Endothelial cell (in vitro differentiated cells): ENCODE results near the gene ZFP36. TPM values are rescaled to one million over a fixed set of nuclear protein-coding genes. Genes with fewer than 3 reads are reported as not detected.

Experiments
- DNase-seq: peaks from one replicate; pipeline ENCODE4 v3.0.0; 2021; ENCODE audit warnings: low spot score
- H3K27ac Mint-ChIP-seq: one replicate; pipeline ENCODE4 v1.8.0; 2021; ENCODE audit warnings: mixed read lengths, inconsistent platforms; ENCODE audit not compliant: unreplicated experiment
- H3K27me3 Mint-ChIP-seq: one replicate; pipeline ENCODE4 v1.8.0; 2021; ENCODE audit warnings: mild to moderate bottlenecking, moderate library complexity, mixed read lengths, inconsistent platforms; ENCODE audit not compliant: unreplicated experiment
- H3K36me3 Mint-ChIP-seq: one replicate; pipeline ENCODE4 v1.8.0; 2021; ENCODE audit warnings: mild to moderate bottlenecking, low read depth, mixed read lengths, inconsistent platforms; ENCODE audit not compliant: unreplicated experiment
- H3K4me1 Mint-ChIP-seq: one replicate; pipeline ENCODE4 v1.8.0; 2021; ENCODE audit warnings: mild to moderate bottlenecking, mixed read lengths, inconsistent platforms; ENCODE audit not compliant: unreplicated experiment
- H3K4me3 Mint-ChIP-seq: one replicate; pipeline ENCODE4 v1.8.0; 2021; ENCODE audit warnings: mild to moderate bottlenecking, mixed read lengths, inconsistent platforms; ENCODE audit not compliant: unreplicated experiment
- H3K9me3 Mint-ChIP-seq: one replicate; pipeline ENCODE4 v1.8.0; 2021; ENCODE audit warnings: mixed read lengths, inconsistent platforms; ENCODE audit not compliant: unreplicated experiment
- CTCF ChIP-seq: fragments of 200-600 bp; sonication (generic); IDR thresholded peaks from one replicate; pipeline ENCODE4 v1.5.0; 2021; ENCODE audit warnings: antibody characterized with exemption; ENCODE audit not compliant: unreplicated experiment
- total RNA-seq: library from RNA; stranded (reverse); fragmentation: NEBNext Ultra II Directional; extraction: Animal tissue kit (Norgen Biotek cat#: 25700); gene quantifications from one replicate; pipeline ENCODE4 v1.2.1, GENCODE V29; 2021; ENCODE audit not compliant: unreplicated experiment

The ZFP36 gene
- total RNA-seq, 1 donor from 2014 or later: 10.2 TPM

DNA sequence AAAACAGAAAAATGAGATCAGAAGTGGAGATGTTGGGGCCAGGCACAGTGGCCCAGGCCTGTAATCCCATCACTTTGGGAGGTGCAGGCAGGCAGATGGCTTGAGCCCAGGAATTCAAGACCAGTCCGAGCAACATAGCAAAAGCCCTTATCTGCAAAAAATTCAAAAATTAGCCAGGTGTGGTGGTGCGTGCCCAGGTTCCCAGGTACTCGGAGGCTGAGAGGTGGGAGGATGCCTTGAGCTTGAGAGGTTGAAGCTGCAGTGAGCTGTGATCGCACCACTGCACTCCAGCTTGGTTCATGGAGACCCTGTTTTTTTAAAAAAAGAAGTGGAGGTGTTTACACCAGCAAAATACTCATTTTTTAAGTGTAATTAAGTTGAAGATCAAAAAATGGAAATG lies 6.6 kb upstream of the ZFP36 start:
- H3K4me1 Mint-ChIP-seq: peaks cover 23% of the 10 kb centered on the region
- H3K27me3 Mint-ChIP-seq: peaks cover 23% of the 10 kb centered on the region
- peaks cover 11% of the 10 kb centered on the region for H3K36me3 Mint-ChIP-seq
- peak overlapping the region; percentile 42 for H3K4me3 Mint-ChIP-seq
- TF ChIP-seq CTCF: no peak
- H3K27ac Mint-ChIP-seq: no peak overlapping the region
- H3K9me3 Mint-ChIP-seq: no peaks in the 10 kb centered on the region
- no peak for DNase-seq

- peaks cover 8% of the 10 kb centered on the region for H3K36me3 Mint-ChIP-seq
- DNase-seq: no peak
- peak overlapping the region; percentile 60 for H3K4me3 Mint-ChIP-seq
- H3K4me1 Mint-ChIP-seq: peaks cover 24% of the 10 kb centered on the region
- no peak for TF ChIP-seq CTCF
- H3K9me3 Mint-ChIP-seq: no peaks in the 10 kb centered on the region
- H3K27me3 Mint-ChIP-seq: peaks cover 22% of the 10 kb centered on the region
- H3K27ac Mint-ChIP-seq: peak overlapping the region; percentile 92
Observed at GRCh38 chr19:39401070-39401548, 5.5 kb upstream of the ZFP36 start.

GRCh38 chr19:39401549-39402345 lies 4.9 kb upstream of the ZFP36 start:
- H3K36me3 Mint-ChIP-seq: peaks cover 8% of the 10 kb centered on the region
- H3K27ac Mint-ChIP-seq: peak overlapping the region; percentile 92
- no peak for DNase-seq
- peak overlapping the region; percentile 83 for H3K4me3 Mint-ChIP-seq
- no peaks in the 10 kb centered on the region for H3K9me3 Mint-ChIP-seq
- no peak for TF ChIP-seq CTCF
- H3K27me3 Mint-ChIP-seq: peaks cover 25% of the 10 kb centered on the region
- H3K4me1 Mint-ChIP-seq: peaks cover 26% of the 10 kb centered on the region

DNA sequence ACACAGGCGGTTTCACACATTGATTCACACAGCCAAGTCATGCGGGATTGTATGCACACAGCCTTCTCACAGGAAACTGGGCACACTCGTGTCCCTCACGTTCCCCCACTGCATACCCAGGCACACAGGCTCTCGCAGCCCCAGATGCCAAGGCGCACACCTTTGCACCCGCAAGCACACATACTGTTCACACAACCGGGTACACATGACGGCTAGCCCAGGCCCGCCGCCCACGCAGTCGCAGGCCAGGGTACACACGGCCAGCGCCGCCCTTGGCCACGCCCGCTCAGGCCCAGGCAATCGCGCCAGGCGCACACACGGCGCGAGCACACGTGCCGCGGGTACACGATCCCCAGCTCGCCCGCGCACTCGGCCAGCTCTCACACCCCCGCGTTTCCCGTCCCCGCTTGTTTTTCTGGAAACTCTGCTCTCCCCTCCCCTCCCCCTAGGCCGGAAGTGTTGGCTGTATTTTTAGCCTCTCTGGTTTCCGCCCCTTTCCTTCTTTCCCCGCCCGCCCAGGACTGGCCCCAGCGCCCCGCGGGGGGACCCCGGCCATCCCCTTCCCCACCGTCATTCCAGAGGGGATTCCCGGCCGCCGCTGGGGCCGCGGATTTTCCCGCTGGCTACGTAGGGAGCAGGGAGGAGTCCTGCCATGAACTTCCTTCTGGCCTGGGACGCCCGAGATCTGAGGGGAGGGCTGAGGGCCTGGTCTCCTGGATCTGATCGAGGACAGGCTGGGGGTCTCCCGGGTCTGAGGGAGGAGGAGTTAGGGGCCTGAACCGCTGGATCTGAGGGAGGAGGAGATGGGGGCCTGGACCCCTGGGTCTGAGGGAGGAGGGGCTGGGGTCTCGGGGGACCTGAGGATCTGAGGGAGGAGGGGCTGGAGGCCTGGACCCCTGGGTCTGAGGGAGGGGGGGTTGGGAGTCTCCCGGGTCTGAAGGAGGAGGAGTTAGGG lies 4.0 kb upstream of the ZFP36 start:
- TF ChIP-seq CTCF: no peak
- H3K4me1 Mint-ChIP-seq: peaks cover 26% of the 10 kb centered on the region
- peaks cover 8% of the 10 kb centered on the region for H3K36me3 Mint-ChIP-seq
- H3K9me3 Mint-ChIP-seq: no peaks in the 10 kb centered on the region
- H3K4me3 Mint-ChIP-seq: peak overlapping the region; percentile 83
- H3K27ac Mint-ChIP-seq: peak overlapping the region; percentile 97
- peak; percentile 81 for DNase-seq
- peaks cover 25% of the 10 kb centered on the region for H3K27me3 Mint-ChIP-seq
